T-helper 1 cell treated with Interleukin-12 subunit alpha and Interleukin-12 subunit beta and Interleukin-4 antibody, amounts not matched to agents 30 ng/mL and 1 ng/mL, for 36 hours (primary cell): ENCODE data around the gene MUCL3. TPM values are rescaled to one million over a fixed set of nuclear protein-coding genes. Genes with fewer than 3 reads are reported as not detected.

Experiments
- intact Hi-C: fragments of 100-400 bp; cut with micrococcal nuclease; formaldehyde crosslinking; loops from one replicate; pipeline ENCODE4 v1.15.1; 2024
- total RNA-seq: library from RNA; stranded (reverse); gene quantifications from 2 replicates; pipeline ENCODE4 v1.2.3, GENCODE V29; 2022

Gene MUCL3, protein sequence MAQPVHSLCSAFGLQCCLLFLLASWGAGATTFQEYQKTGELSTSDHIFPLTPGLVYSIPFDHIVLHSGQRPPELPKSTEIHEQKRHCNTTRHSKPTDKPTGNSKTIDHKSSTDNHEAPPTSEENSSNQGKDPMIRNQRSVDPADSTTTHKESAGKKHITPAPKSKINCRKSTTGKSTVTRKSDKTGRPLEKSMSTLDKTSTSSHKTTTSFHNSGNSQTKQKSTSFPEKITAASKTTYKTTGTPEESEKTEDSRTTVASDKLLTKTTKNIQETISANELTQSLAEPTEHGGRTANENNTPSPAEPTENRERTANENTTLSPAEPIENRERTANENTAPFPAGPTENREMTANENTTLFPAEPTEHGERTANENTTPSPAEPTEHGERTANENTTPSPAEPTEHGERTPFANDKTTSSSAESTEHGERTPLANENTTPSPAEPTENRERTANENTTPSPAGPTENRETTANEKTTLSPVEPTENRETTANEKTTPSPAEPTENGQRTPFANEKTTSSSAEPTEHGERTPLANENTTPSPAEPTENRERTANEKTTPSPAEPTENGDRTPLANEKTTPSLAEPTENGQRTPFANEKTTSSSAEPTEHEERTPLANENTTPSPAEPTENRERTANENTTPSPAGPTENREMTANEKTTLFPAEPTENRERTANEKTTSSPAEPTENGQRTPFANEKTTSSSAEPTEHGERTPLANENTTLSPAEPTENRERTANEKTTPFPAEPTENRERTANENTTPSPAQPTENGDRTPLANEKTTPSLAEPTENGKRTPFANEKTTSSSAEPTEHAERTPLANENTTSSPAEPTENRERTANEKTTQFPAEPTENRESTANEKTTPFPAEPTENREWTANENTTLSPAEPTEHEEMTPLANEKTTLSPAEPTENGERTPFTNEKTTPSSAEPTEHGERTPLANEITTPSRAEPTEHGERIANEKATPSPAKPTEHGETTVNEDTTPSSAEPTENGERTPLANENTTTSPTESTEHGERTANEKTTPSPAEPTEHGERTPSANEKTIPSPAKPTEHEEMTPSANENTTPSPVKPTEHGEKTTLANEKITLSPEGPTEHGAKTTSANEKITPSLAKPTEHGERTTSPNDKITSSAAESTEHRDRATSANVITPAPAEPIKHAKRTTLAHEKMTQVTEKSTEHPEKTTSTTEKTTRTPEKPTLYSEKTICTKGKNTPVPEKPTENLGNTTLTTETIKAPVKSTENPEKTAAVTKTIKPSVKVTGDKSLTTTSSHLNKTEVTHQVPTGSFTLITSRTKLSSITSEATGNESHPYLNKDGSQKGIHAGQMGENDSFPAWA (N-terminal part only)
- not detected in 2 replicates for total RNA-seq

GRCh38 chr6:30940361-30940986 is at the start of gene MUCL3:
Gene MUCL3 (plus strand): TSS chr6:30940973. CDS start chr6:30941000, 27 bp downstream.
- intact Hi-C loops: no loop called here

DNA sequence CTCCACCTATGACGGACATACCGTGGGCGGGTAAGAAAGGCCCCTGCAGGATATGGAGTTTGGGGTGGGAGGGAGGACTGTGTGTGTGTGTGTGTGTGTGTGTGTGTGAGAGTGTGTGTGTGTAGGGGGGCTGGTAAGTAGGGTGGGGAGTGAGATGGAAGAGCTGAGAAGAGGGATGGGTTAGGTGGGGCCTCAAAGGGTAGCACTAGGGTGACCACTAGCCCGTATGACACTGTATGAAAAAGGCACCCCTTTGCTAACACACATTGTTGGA is 49.4 kb upstream of the MUCL3 start:
- intact Hi-C loops: no loop called here

DNA sequence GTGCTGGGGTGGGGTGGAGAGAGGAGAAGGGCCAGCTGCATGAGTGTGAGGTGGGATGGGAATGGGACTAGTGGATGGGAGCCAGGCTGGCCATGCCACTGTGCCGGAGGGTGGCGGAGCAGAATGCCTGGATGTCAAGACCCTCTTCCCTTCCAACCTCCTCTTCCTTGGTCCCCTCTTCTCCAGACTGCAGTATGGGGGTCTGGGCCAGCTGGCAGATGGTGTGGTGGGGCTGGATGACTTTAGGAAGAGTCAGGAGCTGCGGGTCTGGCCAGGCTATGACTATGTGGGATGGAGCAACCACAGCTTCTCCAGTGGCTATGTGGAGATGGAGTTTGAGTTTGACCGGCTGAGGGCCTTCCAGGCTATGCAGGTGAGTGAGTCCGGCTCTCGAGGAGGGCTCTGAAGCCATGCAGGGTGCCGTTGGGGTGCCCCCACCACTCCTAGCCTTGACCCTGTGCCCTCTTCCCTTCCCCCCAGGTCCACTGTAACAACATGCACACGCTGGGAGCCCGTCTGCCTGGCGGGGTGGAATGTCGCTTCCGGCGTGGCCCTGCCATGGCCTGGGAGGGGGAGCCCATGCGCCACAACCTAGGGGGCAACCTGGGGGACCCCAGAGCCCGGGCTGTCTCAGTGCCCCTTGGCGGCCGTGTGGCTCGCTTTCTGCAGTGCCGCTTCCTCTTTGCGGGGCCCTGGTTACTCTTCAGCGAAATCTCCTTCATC is 48.8 kb upstream of the MUCL3 start:
- intact Hi-C loops: no loop called here

- intact Hi-C loops: no loop called here
These were observed 47.7 kb upstream of the MUCL3 start for GRCh38 chr6:30893001-30893591.

DNA sequence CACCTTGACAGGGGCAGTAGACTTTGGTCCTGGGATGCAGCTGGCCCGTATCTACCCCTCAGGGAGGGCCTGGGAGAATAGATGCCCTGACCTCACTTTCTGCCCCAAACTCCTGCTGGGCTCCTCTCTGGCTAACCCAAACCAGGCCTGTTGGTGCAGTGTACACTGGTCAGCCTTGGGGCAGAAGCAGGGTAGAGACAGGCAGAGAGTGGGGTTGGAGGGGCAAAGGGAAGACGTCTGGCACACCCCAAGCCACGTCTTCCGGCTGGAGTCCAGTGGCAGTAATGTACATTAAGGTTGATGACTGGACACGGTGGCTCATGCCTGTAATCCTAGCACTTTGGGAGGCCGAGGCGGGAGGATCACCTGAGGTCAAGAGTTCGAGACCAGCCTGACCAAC is 47.1 kb upstream of the MUCL3 start:
- intact Hi-C loops: no loop called here

DNA sequence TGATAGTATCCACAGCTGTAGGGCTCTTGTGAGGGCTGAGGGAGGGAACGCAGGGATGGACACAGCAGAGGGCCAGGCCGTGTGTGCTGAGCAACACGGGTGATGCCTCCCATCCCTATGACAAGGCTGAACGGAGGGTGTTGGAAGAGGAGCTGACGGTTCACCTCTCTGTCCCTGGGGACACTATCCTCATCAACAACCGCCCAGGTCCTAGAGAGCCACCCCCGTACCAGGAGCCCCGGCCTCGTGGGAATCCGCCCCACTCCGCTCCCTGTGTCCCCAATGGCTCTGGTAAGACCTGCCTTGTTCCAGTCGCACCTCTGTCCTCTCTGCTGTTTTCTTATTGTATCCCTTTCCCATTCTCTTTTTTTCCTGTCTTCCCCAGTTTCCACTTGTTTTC is 46.4 kb upstream of the MUCL3 start:
- intact Hi-C loops: no loop called here

GRCh38 chr6:30894935-30895334 is 45.8 kb upstream of the MUCL3 start:
- intact Hi-C loops: no loop called here

DNA sequence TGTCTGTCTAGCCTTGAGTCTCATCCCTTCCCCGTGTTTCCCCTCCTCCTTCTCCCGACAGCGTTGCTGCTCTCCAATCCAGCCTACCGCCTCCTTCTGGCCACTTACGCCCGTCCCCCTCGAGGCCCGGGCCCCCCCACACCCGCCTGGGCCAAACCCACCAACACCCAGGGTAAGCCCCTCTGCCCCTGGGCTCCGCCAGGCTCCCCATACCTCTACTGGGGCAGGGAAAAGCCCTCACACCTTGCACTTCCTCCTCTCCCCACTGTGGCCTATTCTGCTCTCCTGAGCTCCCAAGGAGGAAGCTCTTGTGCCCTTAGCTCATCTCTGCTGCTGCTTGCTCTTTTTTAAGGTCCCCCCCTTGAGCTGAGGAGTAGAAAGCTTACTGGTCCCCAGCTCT is 45.4 kb upstream of the MUCL3 start:
- intact Hi-C loops: no loop called here

DNA sequence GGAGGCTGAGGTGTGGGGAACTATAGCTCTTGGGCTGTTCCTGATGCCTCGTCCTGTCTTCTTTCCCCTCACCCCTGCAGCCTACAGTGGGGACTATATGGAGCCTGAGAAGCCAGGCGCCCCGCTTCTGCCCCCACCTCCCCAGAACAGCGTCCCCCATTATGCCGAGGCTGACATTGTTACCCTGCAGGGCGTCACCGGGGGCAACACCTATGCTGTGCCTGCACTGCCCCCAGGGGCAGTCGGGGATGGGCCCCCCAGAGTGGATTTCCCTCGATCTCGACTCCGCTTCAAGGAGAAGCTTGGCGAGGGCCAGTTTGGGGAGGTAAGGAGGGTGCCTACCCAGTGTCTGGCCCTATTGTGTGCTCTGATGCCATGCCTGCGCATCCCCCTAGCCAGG is 44.2 kb upstream of the MUCL3 start:
- intact Hi-C loops: no loop called here

DNA sequence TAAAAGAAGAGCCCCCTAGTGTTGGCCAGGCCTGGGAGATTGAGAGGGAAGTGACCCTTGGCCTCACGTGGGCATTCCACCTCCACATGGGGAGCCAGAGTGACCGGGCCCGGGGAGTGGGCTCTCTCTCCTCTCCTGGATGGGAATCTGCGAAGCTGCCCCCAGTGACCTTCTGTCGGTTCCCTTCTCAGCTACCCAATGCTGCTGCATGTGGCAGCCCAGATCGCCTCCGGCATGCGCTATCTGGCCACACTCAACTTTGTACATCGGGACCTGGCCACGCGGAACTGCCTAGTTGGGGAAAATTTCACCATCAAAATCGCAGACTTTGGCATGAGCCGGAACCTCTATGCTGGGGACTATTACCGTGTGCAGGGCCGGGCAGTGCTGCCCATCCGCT is 42.9 kb upstream of the MUCL3 start:
- intact Hi-C loops: no loop called here

DNA sequence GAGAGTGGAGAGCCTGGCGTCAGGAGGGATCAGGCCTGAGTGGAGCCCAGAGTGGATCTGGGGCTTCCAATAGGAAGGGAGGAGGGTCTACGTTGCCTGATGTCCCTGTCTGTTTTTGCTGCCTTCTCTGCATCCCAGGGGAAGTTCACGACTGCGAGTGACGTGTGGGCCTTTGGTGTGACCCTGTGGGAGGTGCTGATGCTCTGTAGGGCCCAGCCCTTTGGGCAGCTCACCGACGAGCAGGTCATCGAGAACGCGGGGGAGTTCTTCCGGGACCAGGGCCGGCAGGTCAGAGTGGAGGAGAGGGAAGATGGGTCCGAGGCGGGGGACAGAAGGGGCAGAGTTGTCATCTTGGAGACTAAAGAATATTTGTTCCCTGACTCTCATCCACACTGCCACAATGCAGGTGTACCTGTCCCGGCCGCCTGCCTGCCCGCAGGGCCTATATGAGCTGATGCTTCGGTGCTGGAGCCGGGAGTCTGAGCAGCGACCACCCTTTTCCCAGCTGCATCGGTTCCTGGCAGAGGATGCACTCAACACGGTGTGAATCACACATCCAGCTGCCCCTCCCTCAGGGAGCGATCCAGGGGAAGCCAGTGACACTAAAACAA is 41.9 kb upstream of the MUCL3 start:
- intact Hi-C loops: no loop called here

DNA sequence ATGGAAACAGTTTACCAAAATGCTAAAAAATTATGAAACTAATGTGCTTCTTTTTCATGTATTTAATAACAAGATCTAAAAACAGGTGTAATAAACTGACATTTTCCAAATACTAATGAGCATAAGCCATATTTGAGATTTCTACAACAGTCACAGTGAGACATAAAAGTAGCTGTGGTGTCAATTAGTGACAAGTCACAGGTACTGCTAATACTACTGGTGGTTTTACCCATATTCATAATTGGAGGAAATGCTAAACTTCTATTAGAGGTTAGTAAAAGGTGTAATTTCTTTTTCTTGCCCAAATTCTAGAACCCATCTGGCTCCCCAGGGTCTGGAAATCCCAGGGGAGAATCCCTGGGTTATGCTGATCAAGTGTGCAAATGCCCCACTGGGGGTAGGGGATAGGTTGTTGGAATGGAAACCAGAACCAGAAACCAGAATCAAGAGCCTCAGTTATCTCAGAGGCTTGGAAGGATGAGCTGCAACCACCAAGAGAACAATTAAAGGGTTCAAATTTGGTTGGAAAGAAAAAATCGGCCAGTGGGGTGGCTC is 39.8 kb upstream of the MUCL3 start:
- intact Hi-C loops: loop anchor here (10.0 kb wide), 1 partner anchor 416 kb away; the partner anchor contains the start of gene HLA-E

DNA sequence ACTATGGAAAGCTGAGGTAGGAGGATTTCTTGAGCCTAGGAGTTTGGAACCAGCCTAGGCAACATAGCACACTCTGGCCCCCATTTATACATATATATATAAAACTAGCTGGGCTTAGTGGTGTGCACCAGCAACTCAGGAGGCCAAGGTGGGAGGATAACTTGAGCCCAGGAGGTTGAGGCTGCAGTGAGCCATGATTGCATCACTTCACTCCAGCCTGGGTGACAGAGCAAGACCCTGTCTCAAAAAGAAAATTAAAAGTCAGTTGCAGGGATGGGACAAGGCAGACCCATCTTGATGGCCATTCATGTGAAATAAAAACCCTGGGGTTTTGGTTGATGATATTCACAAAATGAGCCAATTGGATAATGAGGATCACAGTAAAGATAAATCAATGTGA is 39.3 kb upstream of the MUCL3 start:
- intact Hi-C loops: loop anchor here (10.0 kb wide), 1 partner anchor 417 kb away; the partner anchor contains the start of gene HLA-E

GRCh38 chr6:30902196-30902595 is 38.6 kb upstream of the MUCL3 start:
- intact Hi-C loops: loop anchor here (10.0 kb wide), 1 partner anchor 417 kb away; the partner anchor contains the start of gene HLA-E

DNA sequence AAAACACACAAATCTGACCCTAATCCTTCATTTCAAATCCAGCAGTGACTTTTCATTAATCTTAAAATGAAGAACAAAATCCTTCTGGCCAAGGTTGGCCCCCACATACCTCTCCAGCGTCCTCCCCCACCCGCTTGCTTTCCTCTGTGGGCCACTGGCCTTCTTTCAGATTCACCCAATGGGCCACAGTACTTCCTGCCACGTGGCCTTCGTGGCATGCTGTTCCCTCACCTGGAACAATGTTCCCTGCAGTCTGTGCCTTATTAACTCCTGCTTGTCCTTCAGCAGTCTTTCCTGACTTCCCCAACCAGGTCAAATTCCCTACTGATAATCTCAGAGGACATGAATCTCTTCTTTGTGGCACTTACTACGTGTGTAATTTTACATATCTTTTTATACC is 38.1 kb upstream of the MUCL3 start:
- intact Hi-C loops: loop anchor here (10.0 kb wide), 1 partner anchor 418 kb away; the partner anchor contains the start of gene HLA-E

DNA sequence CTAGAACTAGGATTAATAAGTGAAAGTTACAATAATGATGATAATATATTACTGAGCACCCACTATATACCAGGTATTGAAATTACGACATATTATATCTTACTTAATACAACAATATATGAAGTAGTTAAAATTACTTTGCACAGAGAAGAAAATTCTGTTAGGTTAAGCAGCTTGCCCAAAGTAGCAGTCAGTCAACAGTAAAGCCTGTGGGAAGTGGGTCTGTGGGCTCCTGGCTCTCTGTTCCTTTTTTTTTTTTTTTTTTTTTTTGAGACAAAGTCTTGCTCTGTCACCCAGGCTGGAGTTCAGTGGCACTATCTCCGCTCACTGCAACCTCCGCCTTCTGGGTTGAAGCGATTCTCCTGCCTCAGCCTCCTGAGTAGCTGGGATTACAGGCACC is 37.5 kb upstream of the MUCL3 start:
- intact Hi-C loops: loop anchor here (10.0 kb wide), 1 partner anchor 418 kb away; the partner anchor contains the start of gene HLA-E

- intact Hi-C loops: loop anchor here (5.0 to 10.0 kb wide), 2 partner anchors 335 to 423 kb away; partner anchors contain the start of genes ABCF1 and HLA-E
These were observed 33.4 kb upstream of the MUCL3 start for GRCh38 chr6:30907290-30907757.

DNA sequence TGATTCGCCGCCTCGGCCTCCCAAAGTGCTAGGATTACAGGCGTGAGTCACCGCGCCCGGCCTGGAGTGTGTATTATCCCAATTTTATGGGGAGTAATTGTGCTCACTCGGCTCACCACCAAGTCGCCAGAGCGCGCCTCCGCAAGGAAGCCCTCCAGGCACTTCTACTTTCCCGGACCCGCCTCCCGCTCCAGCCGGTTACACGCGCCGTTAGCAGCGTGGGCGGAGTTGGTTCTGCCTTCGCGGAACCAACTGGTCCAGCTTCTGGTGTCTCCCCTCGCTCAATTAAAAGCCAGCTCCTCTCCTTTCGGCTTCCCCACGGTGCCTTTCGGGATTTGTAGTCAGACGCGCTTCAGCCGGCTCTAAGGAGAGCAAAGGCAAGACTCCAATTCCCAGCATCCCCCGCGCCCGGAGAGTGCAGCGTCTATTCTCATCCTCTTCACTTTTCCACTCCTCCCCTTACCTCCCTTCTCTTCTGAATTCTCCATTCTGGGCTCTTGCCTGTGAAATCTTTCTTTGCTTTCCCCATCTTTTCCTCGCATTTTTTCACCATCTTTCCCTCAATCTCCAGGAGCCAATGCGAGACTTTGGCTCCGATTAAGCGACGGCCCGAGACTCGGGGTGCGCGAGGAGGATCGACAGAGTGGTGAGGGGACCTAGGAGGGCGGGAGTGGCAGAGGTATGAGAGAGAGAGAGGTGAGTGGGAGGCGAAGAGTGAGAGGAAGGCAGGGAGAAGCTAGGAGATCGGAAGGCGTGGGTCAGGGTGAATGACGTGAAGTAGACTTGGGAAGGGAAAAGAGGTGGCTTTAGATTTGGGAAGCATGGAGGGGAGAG is 32.8 kb upstream of the MUCL3 start, which contains the start of gene GTF2H4:
Gene GTF2H4, plus strand, starts transcription at position 450 of the 834 bp plus-strand sequence.
- intact Hi-C loops: loop anchor here (1.0 to 10.0 kb wide), 13 partner anchors 164 to 695 kb away; partner anchors contain the start of genes ABCF1, C6orf136, DHX16 and GNL1
